GM18526 (cell line): ENCODE data around the gene EFCAB8.
A peak's percentile ranks its signal among the peaks of the same experiment; 100 is the strongest.

Experiments used
- POLR2A ChIP-seq: IDR thresholded peaks from 3 replicates; pipeline ENCODE4 v1.6.1; 2011; ENCODE audit not compliant: insufficient read length; ENCODE audit errors: extremely low read depth

The EFCAB8 gene

GRCh38 chr20:32858701-32859372, at the start of gene EFCAB8:
Gene EFCAB8 (plus strand): TSS chr20:32858923. CDS start chr20:32863793, 4,870 bp downstream.
- no peak for TF ChIP-seq POLR2A

- no peak for TF ChIP-seq POLR2A
Measured at GRCh38 chr20:32809907-32810306, 48.8 kb upstream of the EFCAB8 start.

DNA sequence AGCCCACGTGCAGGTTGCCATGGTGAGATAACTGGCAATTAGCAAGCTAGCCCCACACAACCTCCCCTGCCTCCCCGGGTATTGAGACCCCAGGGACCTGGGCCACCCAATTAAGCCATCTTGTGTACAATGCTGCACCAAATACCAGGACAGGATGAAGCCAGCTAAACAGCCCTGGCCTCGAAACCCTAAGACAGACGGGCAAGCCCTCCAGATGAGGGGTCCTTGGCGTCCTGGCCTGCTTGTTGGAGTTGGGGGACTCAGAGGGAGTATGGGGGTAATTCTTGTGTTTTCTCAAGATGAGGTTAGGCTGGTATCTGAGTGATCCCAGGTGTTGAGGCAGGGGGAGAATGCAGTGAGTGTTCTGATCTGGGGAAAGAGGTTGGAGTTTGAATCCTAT, 47.8 kb upstream of the EFCAB8 start:
- no peak for TF ChIP-seq POLR2A

DNA sequence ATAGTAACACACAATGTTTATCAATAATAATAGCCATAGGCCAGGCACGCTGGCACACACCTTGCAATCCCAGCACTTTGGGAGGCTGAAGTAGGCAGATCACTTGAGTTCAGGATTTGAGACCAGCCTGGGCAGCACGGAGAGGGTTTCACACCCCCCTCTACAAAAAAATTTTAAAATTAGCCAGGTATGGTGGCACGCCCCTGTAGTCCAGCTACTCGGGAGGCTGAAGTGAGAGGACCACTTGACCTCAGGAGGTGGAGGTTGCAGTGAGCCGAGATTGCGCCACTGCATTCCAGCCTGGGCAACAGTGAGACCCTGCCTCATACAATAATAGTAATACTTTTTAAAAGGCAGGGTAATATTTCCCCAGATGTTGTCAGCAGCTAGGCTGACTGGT, 46.8 kb upstream of the EFCAB8 start:
- no peak for TF ChIP-seq POLR2A

GRCh38 chr20:32819992-32820697, 38.6 kb upstream of the EFCAB8 start:
- peak; percentile 45 for TF ChIP-seq POLR2A

- no peak for TF ChIP-seq POLR2A
Measured at GRCh38 chr20:32820698-32821377, 37.9 kb upstream of the EFCAB8 start.

DNA sequence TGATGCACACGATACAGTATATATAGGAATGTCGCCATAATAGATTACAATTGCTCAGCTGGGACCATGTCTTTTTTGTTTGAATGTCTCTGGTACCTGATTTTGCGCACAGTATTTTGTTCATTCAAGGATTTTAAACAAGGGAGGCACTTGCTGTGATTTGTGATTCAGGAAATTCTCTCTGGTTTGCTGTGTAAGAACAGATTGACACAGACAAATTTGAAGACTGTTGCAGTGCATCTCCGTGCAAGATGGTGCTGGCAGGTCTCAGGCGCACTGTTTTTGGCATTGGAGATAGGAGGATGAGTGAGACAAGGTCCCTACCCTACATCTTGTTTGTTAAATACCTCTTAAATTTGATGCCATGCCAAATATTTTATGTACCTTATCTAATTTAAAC, 36.5 kb upstream of the EFCAB8 start:
- TF ChIP-seq POLR2A, result no peak

DNA sequence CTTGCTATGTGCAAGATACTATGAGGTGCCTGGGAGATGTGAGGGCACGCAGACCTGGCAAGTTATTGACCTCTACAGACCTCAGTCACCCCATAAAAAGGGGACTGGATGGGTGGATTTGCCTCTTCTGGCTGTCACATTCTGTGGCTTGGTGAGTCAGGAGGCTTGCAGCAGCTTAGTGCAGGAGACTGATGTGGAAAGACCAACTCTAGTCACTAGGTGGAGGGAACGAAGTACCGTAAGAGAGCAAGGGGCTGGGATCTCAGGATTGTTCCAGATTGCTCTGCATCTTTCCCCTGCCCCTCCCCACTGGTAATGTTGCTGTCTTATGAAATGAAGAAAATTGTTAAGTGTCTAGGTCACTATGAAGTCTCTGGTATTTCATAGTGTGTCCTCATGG, 35.6 kb upstream of the EFCAB8 start:
- no peak for TF ChIP-seq POLR2A

GRCh38 chr20:32823737-32824588, 34.8 kb upstream of the EFCAB8 start:
- TF ChIP-seq POLR2A, result no peak

GRCh38 chr20:32828029-32828680, 30.6 kb upstream of the EFCAB8 start:
- no peak for TF ChIP-seq POLR2A

DNA sequence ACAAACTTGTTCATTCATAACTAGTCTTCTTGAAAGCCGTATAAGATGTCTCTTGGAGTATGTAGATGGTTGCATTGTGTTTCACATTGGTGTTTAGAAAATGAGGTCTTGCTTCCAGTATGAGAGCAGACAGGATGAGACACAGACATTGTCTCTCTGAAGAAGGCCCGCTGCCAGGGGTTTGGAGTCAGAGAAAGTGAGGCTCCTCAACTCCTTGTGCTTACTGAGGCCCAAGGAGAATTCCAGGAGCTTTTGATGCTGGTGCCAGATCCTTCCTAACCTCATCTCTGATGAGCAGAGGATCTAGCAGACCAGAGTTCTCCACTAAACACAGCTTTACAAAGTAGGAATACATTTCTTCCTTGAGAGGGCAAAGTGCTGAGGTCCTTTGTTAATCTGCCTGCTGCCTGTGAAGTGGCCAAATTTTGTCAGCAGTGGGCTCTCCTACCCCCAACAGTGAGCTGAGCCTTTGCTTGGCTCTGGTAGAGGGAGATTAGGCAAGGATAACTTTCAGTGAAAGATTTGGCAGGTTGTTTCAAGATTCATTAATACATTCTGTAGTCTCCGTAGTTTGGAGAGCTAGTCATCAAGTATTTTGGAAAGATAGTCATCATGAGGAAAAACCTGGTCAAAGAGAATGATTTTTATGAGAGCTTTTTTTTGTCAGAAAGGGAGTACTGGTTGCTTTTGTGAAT, 29.3 kb upstream of the EFCAB8 start:
- TF ChIP-seq POLR2A, result no peak

GRCh38 chr20:32830437-32830836, 28.3 kb upstream of the EFCAB8 start:
- TF ChIP-seq POLR2A, result no peak

DNA sequence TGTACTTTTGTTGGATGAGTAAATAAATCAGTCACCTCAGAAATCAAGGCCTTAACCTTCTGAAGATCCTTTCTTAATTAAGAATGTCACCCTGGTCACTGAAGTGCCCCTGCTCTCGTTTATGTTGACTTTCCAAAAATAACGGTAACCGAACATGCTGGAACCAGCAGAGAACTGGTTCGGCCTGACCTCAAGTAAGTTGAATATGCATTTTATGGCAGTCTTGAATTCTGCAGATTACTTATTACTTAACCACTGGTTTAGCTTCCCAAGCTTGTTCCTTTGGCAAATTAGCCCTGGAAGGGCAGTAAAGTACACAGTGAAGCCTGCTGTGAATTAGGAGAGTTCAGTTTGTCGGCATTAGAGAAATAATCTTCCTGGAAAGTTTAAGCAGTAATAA, 26.7 kb upstream of the EFCAB8 start:
- no peak for TF ChIP-seq POLR2A

DNA sequence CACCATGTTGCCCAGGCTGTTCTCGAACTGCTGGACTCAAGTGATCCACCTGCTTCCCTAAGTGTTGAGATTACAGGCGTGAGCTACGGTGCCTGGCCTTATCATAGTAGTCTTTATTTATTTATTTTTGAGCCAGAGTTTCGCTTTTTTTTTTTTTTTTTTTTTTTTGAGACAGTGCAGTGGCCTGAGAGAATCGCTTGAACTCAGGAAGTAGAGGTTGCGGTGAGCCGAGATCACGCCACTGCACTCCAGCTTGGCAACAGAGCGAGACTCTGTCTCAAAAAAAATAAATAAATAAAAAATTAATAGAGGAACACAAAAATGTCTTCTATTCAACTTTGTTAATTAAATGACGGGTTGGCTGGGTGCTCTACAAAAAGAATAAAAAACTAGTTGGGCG, 26.1 kb upstream of the EFCAB8 start:
- no peak for TF ChIP-seq POLR2A
